ENCODE results near the gene CCNB1. TPM values are rescaled to one million over a fixed set of nuclear protein-coding genes. Genes with fewer than 3 reads are reported as not detected.
"Not testable (repeated sequence)": the region's sequence is repeated elsewhere in the genome, so short reads cannot be mapped to it uniquely, and the experiment has no call there.

The CCNB1 gene
- total RNA-seq, 2 donors from 2014 or later, result 175 to 220 TPM

DNA sequence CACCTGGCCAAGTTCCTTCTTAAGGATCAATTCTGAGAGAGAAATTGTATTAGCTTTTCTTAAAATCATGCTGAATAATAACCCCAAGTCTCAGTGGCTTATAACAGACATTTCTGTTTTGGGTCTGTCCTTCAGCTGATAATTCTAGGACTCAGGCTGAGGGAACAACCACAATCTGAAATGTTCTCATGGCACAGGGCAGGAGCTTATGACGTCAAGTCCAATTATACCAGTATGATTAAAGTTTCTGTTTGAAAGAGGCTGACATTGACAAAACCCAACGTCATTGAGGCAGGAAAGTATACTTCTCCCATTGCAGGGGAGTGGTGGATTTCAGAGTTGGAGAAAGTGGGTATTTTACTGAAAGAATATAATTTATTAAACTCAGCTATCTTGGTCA lies 44.2 kb downstream of the CCNB1 start:
- Mint-ChIP-seq H3K4me1 (peaks cover 5% of the 10 kb centered on the region), H3K27ac (no peak overlapping the region), H3K9me3 (no peaks in the 10 kb centered on the region), H3K27me3 (no peaks in the 10 kb centered on the region), H3K36me3 (ENCODE audit: low read depth) (peaks cover 5% of the 10 kb centered on the region), H3K4me3 (no peak overlapping the region)
- ATAC-seq (replicated peaks), result no peak

DNA sequence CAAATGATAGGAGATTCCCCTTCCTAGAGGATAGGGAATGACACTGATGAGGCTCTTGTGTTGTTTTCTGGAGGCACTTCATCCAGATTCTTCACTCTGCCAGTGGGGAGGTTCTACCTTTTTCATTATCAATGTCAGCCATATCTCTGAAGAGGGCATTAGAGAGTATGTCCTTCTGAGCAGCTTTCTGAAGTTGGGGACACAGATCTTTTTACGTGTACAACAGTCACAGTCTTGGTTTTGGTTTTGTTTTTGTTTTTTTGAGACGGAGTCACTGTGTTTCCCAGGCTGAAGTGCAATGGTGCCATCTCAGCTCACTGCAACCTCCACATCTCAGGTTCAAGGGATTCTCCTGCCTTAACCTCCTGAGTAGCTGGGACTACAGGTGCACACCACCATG lies 45.1 kb downstream of the CCNB1 start:
- no peaks in the 10 kb centered on the region for H3K27me3 Mint-ChIP-seq
- H3K27ac Mint-ChIP-seq, result no peak overlapping the region
- ATAC-seq (replicated peaks), result peak; percentile 31

DNA sequence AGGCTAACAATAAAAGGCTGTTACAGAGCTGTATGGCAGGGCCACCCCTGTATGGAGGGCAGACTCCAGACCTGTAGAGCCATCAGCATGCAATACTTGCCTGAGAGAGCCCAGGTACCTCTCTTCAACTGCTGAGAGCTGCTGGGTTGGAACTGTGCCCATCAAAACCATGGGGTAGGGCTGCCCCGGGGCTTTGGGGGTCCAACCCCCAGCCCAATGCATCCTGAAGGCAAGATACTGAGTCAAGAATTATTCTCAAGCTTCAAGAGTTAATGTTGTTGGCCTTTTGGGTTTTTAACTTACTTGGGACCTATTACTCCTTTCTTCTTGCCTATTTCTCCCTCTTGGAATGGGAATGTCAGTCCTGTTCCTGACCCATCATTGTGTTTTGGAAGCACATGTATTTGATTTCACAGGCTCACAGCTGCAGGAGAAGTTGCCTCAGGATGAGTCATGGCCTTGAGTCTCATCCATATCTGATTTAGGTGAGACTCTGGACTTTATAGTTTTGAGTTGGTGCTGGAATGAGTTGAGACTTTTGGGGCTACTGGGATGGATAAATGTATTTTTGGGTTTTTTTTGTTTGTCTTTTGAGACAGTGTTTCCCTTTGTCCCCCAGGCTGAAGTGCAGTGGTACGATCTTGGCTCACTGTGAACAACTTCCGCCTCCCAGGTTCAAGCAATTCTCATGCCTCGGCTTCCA lies 46.7 kb downstream of the CCNB1 start:
- H3K36me3 Mint-ChIP-seq (ENCODE audit: low read depth), result peaks cover 8% of the 10 kb centered on the region
- H3K27ac Mint-ChIP-seq, result no peak overlapping the region
- H3K4me3 Mint-ChIP-seq, result no peak overlapping the region
- no peak for ATAC-seq (replicated peaks)
- H3K9me3 Mint-ChIP-seq, result no peaks in the 10 kb centered on the region
- no peaks in the 10 kb centered on the region for H3K27me3 Mint-ChIP-seq
- peaks cover 8% of the 10 kb centered on the region for H3K4me1 Mint-ChIP-seq

More for the DNA sequence above, 45.1 kb downstream of the CCNB1 start:
- Mint-ChIP-seq H3K36me3 (ENCODE audit: low read depth) (peaks cover under 1% of the 10 kb centered on the region), H3K4me3 (no peak overlapping the region), H3K4me1 (peaks cover 5% of the 10 kb centered on the region), H3K9me3 (no peaks in the 10 kb centered on the region)

GRCh38 chr5:69217151-69217511 lies 50.2 kb downstream of the CCNB1 start:
- Mint-ChIP-seq H3K4me1 (peaks cover 11% of the 10 kb centered on the region), H3K27me3 (no peaks in the 10 kb centered on the region), H3K4me3 (peak overlapping the region; percentile 100), H3K9me3 (no peaks in the 10 kb centered on the region), H3K36me3 (ENCODE audit: low read depth) (peaks cover 8% of the 10 kb centered on the region), H3K27ac (peak overlapping the region; percentile 97)
- no peak for ATAC-seq (replicated peaks)

DNA sequence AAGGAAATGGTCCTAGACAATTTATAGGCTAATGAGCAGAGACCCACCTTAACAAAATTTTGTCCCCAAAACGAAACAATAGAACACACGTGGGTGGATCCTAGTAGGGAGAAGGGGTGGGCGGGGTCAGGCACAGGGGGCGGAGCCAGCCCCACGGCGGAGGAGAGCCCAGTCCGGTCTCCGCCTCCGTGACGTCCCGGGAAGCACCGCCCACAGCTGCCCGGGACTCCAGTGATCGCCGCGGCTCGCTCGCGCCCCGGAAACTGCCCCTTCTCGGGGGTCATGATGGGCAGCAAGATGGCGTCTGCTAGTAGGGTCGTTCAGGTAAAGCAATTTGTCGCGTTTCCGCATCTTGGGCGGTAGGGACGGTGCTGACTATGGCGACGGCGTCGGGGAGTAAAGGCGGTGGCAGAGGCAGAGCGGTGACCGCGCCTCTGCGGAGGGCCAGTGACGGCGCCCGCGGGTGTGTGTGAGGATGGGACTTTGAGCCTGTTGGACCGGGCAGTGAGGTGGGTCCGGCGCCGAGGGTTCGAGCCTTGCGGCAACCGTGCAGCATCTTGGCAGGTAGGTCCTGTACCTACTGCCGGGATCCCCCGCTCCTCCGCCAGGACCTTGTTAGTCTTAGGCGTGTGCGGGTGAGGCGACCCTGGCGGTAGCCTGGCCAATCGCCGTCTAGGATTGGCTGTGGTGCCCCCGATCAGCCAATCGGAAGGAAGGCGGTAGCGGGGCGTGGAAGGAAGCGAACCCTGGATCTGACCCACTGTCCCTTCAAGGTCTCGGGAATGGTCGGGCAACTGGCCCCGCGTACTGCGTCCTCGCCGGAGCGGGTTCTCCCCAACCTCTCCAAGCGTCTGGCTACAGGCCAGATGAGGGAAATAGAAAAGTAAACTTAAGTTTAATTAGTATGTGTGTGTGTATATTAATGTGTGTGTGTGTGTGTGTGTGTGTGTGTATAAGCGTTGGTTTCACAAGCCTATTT lies 50.9 kb downstream of the CCNB1 start:
- Mint-ChIP-seq H3K4me1 (peaks cover 13% of the 10 kb centered on the region), H3K27ac (peak overlapping the region; percentile 97), H3K4me3 (peak overlapping the region; percentile 100), H3K27me3 (no peaks in the 10 kb centered on the region), H3K36me3 (ENCODE audit: low read depth) (peaks cover 8% of the 10 kb centered on the region), H3K9me3 (no peaks in the 10 kb centered on the region)
- peak; percentile 92 for ATAC-seq (replicated peaks)

DNA sequence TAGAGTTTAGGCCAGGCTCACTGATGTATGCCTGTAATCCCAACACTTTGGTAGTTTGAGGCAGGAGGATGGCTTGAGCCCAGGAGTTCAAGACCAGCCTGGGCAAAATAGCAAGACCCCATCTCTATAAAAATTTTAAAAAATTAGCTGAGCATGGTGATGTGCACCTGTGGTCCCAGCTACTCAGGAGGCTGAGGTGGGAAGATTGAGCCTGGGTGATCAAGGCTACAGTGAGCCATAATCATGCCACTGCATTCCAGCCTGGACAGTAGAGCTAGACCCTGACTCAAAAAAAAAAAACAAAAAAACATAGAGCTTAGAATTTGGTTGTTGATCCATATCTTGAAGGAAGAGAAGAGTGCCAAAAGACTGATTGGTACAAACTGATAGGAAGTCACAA lies 53.0 kb downstream of the CCNB1 start:
- peaks cover 18% of the 10 kb centered on the region for H3K36me3 Mint-ChIP-seq (ENCODE audit: low read depth)
- no peak overlapping the region for H3K27ac Mint-ChIP-seq
- ATAC-seq (replicated peaks), result no peak
- H3K4me3 Mint-ChIP-seq, result no peak overlapping the region
- no peaks in the 10 kb centered on the region for H3K27me3 Mint-ChIP-seq
- peaks cover 13% of the 10 kb centered on the region for H3K4me1 Mint-ChIP-seq
- no peaks in the 10 kb centered on the region for H3K9me3 Mint-ChIP-seq

DNA sequence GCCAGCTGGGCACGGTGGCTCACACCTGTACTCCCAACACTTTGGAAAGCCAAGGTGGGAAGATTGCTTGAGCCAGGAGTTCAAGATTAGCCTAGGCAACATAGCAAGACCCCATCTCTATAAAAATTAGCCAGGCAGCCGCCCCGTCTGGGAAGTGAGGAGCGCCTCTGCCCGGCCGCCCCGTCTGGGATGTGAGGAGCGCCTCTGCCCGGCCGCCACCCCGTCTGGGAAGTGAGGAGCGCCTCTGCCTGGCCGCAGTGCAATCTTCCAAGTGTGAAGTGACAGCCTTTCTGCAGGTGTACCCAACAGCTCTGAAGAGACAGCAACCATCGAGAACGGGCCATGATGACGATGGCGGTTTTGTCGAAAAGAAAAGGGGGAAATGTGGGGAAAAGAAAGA lies 53.4 kb downstream of the CCNB1 start:
- H3K36me3 Mint-ChIP-seq (ENCODE audit: low read depth), result peaks cover 18% of the 10 kb centered on the region

GRCh38 chr5:69220833-69221232 lies 53.9 kb downstream of the CCNB1 start:
- H3K27ac Mint-ChIP-seq; H3K27me3 Mint-ChIP-seq; H3K4me3 Mint-ChIP-seq; ATAC-seq (replicated peaks); H3K9me3 Mint-ChIP-seq: not testable (repeated sequence)
- Mint-ChIP-seq H3K36me3 (ENCODE audit: low read depth) (peaks cover 21% of the 10 kb centered on the region), H3K4me1 (peaks cover 12% of the 10 kb centered on the region)

More for the DNA sequence above, 53.4 kb downstream of the CCNB1 start:
- ATAC-seq (replicated peaks); H3K9me3 Mint-ChIP-seq; H3K4me3 Mint-ChIP-seq; H3K27me3 Mint-ChIP-seq; H3K27ac Mint-ChIP-seq: not testable (repeated sequence)
- H3K4me1 Mint-ChIP-seq, result peaks cover 13% of the 10 kb centered on the region

GRCh38 chr5:69224520-69224919 lies 57.6 kb downstream of the CCNB1 start:
- H3K27me3 Mint-ChIP-seq, result no peaks in the 10 kb centered on the region

DNA sequence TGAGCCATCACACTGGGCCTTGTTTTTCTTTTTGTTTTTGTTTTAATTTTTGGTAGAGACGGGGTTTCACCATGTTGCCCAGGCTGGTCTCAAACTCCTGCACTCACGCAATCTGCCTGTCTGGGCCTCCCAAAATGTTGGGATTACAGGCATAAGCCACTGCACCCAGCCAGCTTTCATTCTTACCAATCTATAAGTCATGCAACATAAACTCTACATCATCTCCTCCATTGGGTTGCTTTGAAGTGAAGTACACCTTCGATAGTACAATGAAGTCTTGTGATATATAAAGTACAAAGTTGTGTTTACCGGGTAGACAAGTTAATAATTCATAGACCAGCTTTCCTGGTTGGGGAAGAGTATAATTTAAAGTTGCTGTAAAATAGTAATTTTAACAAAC lies 58.9 kb downstream of the CCNB1 start:
- no peaks in the 10 kb centered on the region for H3K9me3 Mint-ChIP-seq
- no peak for ATAC-seq (replicated peaks)
- peaks cover 5% of the 10 kb centered on the region for H3K4me1 Mint-ChIP-seq
- H3K36me3 Mint-ChIP-seq (ENCODE audit: low read depth), result peaks cover 51% of the 10 kb centered on the region
- H3K4me3 Mint-ChIP-seq, result no peak overlapping the region
- no peak overlapping the region for H3K27ac Mint-ChIP-seq
- H3K27me3 Mint-ChIP-seq, result no peaks in the 10 kb centered on the region

More at GRCh38 chr5:69224520-69224919, 57.6 kb downstream of the CCNB1 start:
- ATAC-seq (replicated peaks), result no peak
- Mint-ChIP-seq H3K27ac (no peak overlapping the region), H3K4me1 (peaks cover 5% of the 10 kb centered on the region), H3K4me3 (no peak overlapping the region), H3K36me3 (ENCODE audit: low read depth) (peaks cover 43% of the 10 kb centered on the region), H3K9me3 (no peaks in the 10 kb centered on the region)

Other genes with a start within 250 kb of the CCNB1 start
- 10 to 100 TPM; 23.7 to 44.7 TPM for gene SLC30A5, start 73.1 kb upstream of the CCNB1 start, total RNA-seq
- 10 to 100 TPM; 36.0 to 49.4 TPM for gene CENPH, start 22.4 kb downstream of the CCNB1 start, total RNA-seq
- gene CDK7, start 67.7 kb downstream of the CCNB1 start, total RNA-seq, result 10 to 100 TPM; 37.5 to 52.4 TPM
- 10 to 100 TPM; 12.6 to 17.8 TPM for gene CCDC125, start 165.7 kb downstream of the CCNB1 start, total RNA-seq
- gene AK6, start 202.4 kb downstream of the CCNB1 start, total RNA-seq, result 10 to 100 TPM; 52.3 to 76.4 TPM
- gene TAF9, start 202.4 kb downstream of the CCNB1 start, total RNA-seq, result 10 to 100 TPM; 60.0 to 89.0 TPM
- gene RAD17, start 202.7 kb downstream of the CCNB1 start, total RNA-seq, result 10 to 100 TPM; 25.8 to 28.2 TPM
- gene MARVELD2, start 248.0 kb downstream of the CCNB1 start, total RNA-seq, result under 1 TPM; 0.37 to 0.69 TPM

All from activated T-helper 17 cell treated with anti-CD3 and anti-CD28 coated beads, Interleukin-2, amount 50 U/mL, for 72 hours (primary cell).